ENCODE measurements around the gene PLA2G2F.

Gene PLA2G2F

GRCh38 chr1:20192871-20193411 lies 53.8 kb downstream of the PLA2G2F start:
- H3K4me3 ChIP-seq (ENCODE audit: control insufficient read depth, low read depth, low read length) = no peak overlapping the region
- DNase-seq (ENCODE audit: low read depth) = no peak
- TF ChIP-seq, protein P1, sequence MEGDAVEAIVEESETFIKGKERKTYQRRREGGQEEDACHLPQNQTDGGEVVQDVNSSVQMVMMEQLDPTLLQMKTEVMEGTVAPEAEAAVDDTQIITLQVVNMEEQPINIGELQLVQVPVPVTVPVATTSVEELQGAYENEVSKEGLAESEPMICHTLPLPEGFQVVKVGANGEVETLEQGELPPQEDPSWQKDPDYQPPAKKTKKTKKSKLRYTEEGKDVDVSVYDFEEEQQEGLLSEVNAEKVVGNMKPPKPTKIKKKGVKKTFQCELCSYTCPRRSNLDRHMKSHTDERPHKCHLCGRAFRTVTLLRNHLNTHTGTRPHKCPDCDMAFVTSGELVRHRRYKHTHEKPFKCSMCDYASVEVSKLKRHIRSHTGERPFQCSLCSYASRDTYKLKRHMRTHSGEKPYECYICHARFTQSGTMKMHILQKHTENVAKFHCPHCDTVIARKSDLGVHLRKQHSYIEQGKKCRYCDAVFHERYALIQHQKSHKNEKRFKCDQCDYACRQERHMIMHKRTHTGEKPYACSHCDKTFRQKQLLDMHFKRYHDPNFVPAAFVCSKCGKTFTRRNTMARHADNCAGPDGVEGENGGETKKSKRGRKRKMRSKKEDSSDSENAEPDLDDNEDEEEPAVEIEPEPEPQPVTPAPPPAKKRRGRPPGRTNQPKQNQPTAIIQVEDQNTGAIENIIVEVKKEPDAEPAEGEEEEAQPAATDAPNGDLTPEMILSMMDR (conservative IDR thresholded peaks at IDR 0.05; ENCODE audit: control insufficient read depth, insufficient read depth, low read depth, low read length) = no peak

GRCh38 chr1:20194224-20194623 lies 55.1 kb downstream of the PLA2G2F start:
- no peak for DNase-seq (ENCODE audit: low read depth)
- no peak overlapping the region for H3K4me3 ChIP-seq (ENCODE audit: control insufficient read depth, low read depth, low read length)
- TF ChIP-seq, protein P1 (conservative IDR thresholded peaks at IDR 0.05; ENCODE audit: control insufficient read depth, insufficient read depth, low read depth, low read length) = no peak

DNA sequence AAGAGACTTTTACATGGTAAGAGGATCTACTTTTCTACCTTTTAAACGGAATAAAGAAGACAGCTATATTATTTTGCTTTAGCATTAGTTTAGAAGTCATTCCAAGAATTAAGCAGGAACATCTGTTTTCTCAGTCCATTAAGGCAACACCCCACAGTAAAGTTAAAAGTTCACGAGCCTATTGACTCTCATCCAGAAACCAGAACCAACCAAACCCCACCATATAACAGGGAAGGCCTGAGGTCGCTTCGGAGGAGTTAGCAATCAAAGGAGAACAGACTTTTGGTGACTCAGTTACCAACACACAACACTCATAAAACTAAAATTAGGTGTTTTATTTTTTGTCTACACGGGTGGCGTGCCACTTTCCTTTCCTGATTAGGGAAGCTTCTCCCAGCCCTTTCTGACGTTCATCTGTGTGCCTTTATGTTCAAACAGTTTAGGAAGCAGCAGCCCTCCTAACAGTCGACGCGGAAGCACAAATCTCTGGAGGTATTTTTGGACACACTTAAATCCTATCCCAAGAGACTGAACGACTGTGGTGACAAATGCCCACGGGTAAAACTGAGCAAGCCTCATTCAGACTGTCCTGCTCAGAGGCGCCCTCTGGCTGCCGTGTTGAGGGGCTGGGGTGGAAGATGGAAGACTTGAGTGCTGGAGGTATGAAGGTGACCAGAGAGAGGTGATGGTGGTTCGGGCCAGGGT lies 55.8 kb downstream of the PLA2G2F start:
- H3K4me3 ChIP-seq (ENCODE audit: control insufficient read depth, low read depth, low read length) = no peak overlapping the region
- TF ChIP-seq, protein P1 (conservative IDR thresholded peaks at IDR 0.05; ENCODE audit: control insufficient read depth, insufficient read depth, low read depth, low read length) = peak; percentile 91
- DNase-seq (ENCODE audit: low read depth) = peak; percentile 54

DNA sequence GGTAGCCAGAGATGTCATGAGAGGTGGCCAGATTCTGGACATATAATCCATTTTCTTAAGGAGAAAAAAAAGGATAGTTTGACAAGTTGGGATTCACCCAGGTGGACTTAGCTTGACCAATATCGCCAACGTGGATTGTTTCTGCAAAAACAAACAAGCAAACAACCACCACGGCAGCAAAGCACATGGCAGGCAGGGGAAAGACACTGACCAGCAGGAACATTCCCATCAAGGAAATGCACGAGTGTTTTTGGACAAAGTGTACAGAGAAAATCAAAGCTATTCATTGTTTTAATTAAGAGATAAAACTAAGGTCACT lies 56.3 kb downstream of the PLA2G2F start:
- TF ChIP-seq, protein P1 (conservative IDR thresholded peaks at IDR 0.05; ENCODE audit: control insufficient read depth, insufficient read depth, low read depth, low read length) = no peak
- no peak overlapping the region for H3K4me3 ChIP-seq (ENCODE audit: control insufficient read depth, low read depth, low read length)
- DNase-seq (ENCODE audit: low read depth) = no peak

DNA sequence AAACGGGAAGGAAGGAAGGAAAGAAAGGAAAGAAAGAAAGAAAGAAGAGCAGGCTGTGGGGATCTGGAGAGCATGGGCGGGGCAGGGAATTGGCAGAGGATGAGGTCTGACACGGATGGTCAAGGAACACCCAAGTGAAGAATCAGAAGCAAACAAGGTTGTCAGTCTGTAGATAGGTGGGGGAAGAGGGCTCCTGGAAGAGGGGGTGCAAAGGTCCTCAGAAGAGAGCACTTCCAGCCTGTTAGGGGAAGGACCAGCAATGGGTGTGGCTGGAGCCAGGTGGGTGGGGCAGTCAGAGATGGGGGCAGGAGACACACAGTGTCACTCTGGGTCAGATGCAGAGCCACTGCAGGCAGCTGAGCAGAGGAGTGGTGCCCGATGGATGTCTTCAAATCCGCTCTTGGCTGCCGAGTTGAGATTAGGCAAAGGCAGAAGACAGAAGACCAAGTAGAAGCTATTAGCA lies 58.2 kb downstream of the PLA2G2F start:
- DNase-seq (ENCODE audit: low read depth) = no peak
- H3K4me3 ChIP-seq (ENCODE audit: control insufficient read depth, low read depth, low read length) = no peak overlapping the region
- TF ChIP-seq, protein P1 (conservative IDR thresholded peaks at IDR 0.05; ENCODE audit: control insufficient read depth, insufficient read depth, low read depth, low read length) = no peak

GRCh38 chr1:20198296-20198695 lies 59.2 kb downstream of the PLA2G2F start:
- TF ChIP-seq, protein P1 (conservative IDR thresholded peaks at IDR 0.05; ENCODE audit: control insufficient read depth, insufficient read depth, low read depth, low read length) = no peak
- DNase-seq (ENCODE audit: low read depth) = no peak
- no peak overlapping the region for H3K4me3 ChIP-seq (ENCODE audit: control insufficient read depth, low read depth, low read length)
